SK-N-DZ (cell line): ENCODE data around the gene DTWD2.

Experiments used
- small RNA-seq, 2 experiments: library from RNA; depleted of rRNA; stranded (forward); fragments of <200 nt; gene quantifications; one replicate each; pipeline ENCODE3, GENCODE V24; 2014

DTWD2 gene

Small RNAs within 50 kb of the gene (small RNA-seq; reads per million reads assigned to genes)
- gene RNU6-373P = 0 reads per million in 2 experiments
